ENCODE measurements around the gene CS. TPM values are rescaled to one million over a fixed set of nuclear protein-coding genes. Genes with fewer than 3 reads are reported as not detected.
A peak's percentile ranks its signal among the peaks of the same experiment; 100 is the strongest.

The CS gene
- total and polyA plus RNA-seq, 2 of the 4 experiments (the other 2 are of a cell fraction), result 139 to 146 TPM

GRCh38 chr12:56334490-56334793 lies 34.3 kb upstream of the CS start:
- no peak; the same call in 1 of the 2 replicates for ATAC-seq (ENCODE audit: low read depth)
- intact Hi-C loops (cut with micrococcal nuclease) (loop anchor here (1.0 kb wide), 1 partner anchor 130 kb away; no protein-coding TSS in a partner anchor), in situ Hi-C loops (cut with MboI; ENCODE audit: low sequenced_read_pairs) (no loop called here), dilution Hi-C loops (cut with HindIII; ENCODE audit: low sequenced_read_pairs, unreplicated experiment) (no loop called here)
- peak overlapping the region; percentile 87 for H3K56ac ChIP-seq (ENCODE audit: extremely low read depth, insufficient read depth, low read length)
- H3K79me1 ChIP-seq (ENCODE audit: low read depth in 1 of 2, low read length in 2 of 2), result peaks cover 10 to 24% of the 10 kb centered on the region in 2 experiments; a peak in 3 of 4 replicates
- H3K4ac ChIP-seq (ENCODE audit: low read depth, low read length), result peak overlapping the region; percentile 81
- no peak overlapping the region for H2BK20ac ChIP-seq (ENCODE audit: low read depth, low read length)
- POLR2A ChIA-PET (ENCODE audit: unreplicated experiment), result interaction anchor here (1.1 kb wide), 1 partner anchor 10 kb away, joined by 4 read pairs; no protein-coding TSS in a partner anchor
- no peaks in the 10 kb centered on the region for H3K36me3 ChIP-seq (ENCODE audit: control insufficient read depth, insufficient read depth, low read length)
- no peaks in the 10 kb centered on the region for H4K20me1 ChIP-seq (ENCODE audit: insufficient read depth, low read length)
- peak overlapping the region; percentile 89 for H3K23ac ChIP-seq (ENCODE audit: low read depth, low read length)
- H3K9me3 ChIP-seq (ENCODE audit: control insufficient read depth, insufficient read depth, low read length), result no peaks in the 10 kb centered on the region
- TF ChIP-seq BHLHE40 (IDR thresholded peaks at IDR 0.05; ENCODE audit: low read depth, low read length) (no peak), MXI1 (IDR thresholded peaks at IDR 0.05; ENCODE audit: borderline replicate concordance, low read depth, low read length) (no peak), RFX5 (IDR thresholded peaks at IDR 0.05; ENCODE audit: low read depth, low read length) (no peak), MAFK (IDR thresholded peaks at IDR 0.05; ENCODE audit: low read depth, low read length) (no peak), RAD21 (IDR thresholded peaks at IDR 0.05; ENCODE audit: low read length) (no peak), USF2 (IDR thresholded peaks at IDR 0.05; ENCODE audit: low read depth, low read length) (no peak), MAZ (IDR thresholded peaks at IDR 0.05; ENCODE audit: borderline replicate concordance, low read depth, low read length) (no peak), POLR2A (IDR thresholded peaks at IDR 0.05; ENCODE audit: low read depth, low read length) (no peak), CTCF (conservative IDR thresholded peaks at IDR 0.05; ENCODE audit: low read depth, low read length) (no peak), FOS (IDR thresholded peaks at IDR 0.05; ENCODE audit: low read depth, low read length) (no peak), SMC3 (IDR thresholded peaks at IDR 0.05; ENCODE audit: low read depth, low read length) (no peak), RCOR1 (IDR thresholded peaks at IDR 0.05; ENCODE audit: insufficient replicate concordance, low read length) (no peak), CEBPB (IDR thresholded peaks at IDR 0.05; ENCODE audit: low read depth, low read length) (no peak), NFE2L2 (IDR thresholded peaks at IDR 0.05; ENCODE audit: low read depth, low read length) (no peak), ELK1 (IDR thresholded peaks at IDR 0.05; ENCODE audit: borderline replicate concordance, low read depth, low read length) (no peak), CHD1 (IDR thresholded peaks at IDR 0.05; ENCODE audit: low read depth, low read length) (no peak)
- no peaks in the 10 kb centered on the region for H3K27me3 ChIP-seq (ENCODE audit: control insufficient read depth, insufficient read depth, low read length)
- no CpG with 5 or more reads among the region's 6 CpGs for WGBS, 2 experiments (ENCODE audit: extremely low coverage in 2 of 2, insufficient read length in 1 of 2)
- peak overlapping the region; percentile 49 for H2AK5ac ChIP-seq (ENCODE audit: low read depth, low read length)
- peak overlapping the region; percentile 16; the same call in 1 of the 2 replicates for H3K18ac ChIP-seq (ENCODE audit: low read depth, low read length)
- H3K14ac ChIP-seq (replicated peaks; ENCODE audit: low read depth, low read length), result peak overlapping the region; percentile 89
- H2AFZ ChIP-seq (replicated peaks; ENCODE audit: low read length, poor library complexity), result peak overlapping the region; percentile 85
- peak overlapping the region; percentile 58 for H4K91ac ChIP-seq (ENCODE audit: insufficient read depth, low read depth, low read length)
- peak overlapping the region; percentile 95 for H3K4me2 ChIP-seq (ENCODE audit: low read depth, low read length)
- peak overlapping the region; percentile 97 to 100 for H4K8ac ChIP-seq (ENCODE audit: low read depth in 2 of 2, low read length in 2 of 2)
- peak overlapping the region; percentile 90 for H3K9ac ChIP-seq (ENCODE audit: low read depth, low read length)
- peak overlapping the region; percentile 85 for H4K5ac ChIP-seq (ENCODE audit: low read depth, low read length)
- peak overlapping the region; percentile 81 for H2BK5ac ChIP-seq (ENCODE audit: low read depth, low read length, poor library complexity, severe bottlenecking)
- peaks cover 5% of the 10 kb centered on the region; the same call in 1 of the 2 replicates for H3K4me1 ChIP-seq (ENCODE audit: control insufficient read depth, insufficient read depth, low read length)
- peak overlapping the region; percentile 56 for H3K4me3 ChIP-seq (ENCODE audit: insufficient read depth, low read depth, low read length)
- BruUV-seq (replicated peaks), result no TSS peak
- H3K27ac ChIP-seq (ENCODE audit: insufficient read depth, low read length), result peak overlapping the region; percentile 68
- H2BK120ac ChIP-seq (ENCODE audit: low read depth, low read length), result peak overlapping the region; percentile 48; the same call in 1 of the 2 replicates
- no peak overlapping the region for H2BK15ac ChIP-seq (ENCODE audit: low read depth, low read length)
- DNase-seq, result no peak
- H2AK9ac ChIP-seq (replicated peaks; ENCODE audit: low read depth, low read length, poor library complexity), result peak overlapping the region; percentile 92
- CTCF ChIA-PET, result no interaction called here
- peaks cover 10% of the 10 kb centered on the region for H3K9me1 ChIP-seq (ENCODE audit: insufficient read depth, low read length)
